HepG2 (cell line): ENCODE results near the gene ATP9A. TPM values are rescaled to one million over a fixed set of nuclear protein-coding genes. Genes with fewer than 3 reads are reported as not detected.
A peak's percentile ranks its signal among the peaks of the same experiment; 100 is the strongest.

Source experiments
- CBX1 ChIP-seq: IDR thresholded peaks from one replicate; pipeline ENCODE4 v1.6.1; 2016; ENCODE audit warnings: antibody characterized with exemption, low read depth
- CCDC6 ChIP-seq: sonication (generic); formaldehyde crosslinking; IDR thresholded peaks from 2 replicates; pipeline ENCODE4 v1.8.1; 2022; ENCODE audit warnings: mild to moderate bottlenecking, missing genetic modification reagents, moderate library complexity
- CEBPG ChIP-seq: IDR thresholded peaks from 2 replicates; pipeline ENCODE4 v1.6.1; 2016
- DNMT1 ChIP-seq: sonication (generic); formaldehyde crosslinking; IDR thresholded peaks from 2 replicates; pipeline ENCODE4 v1.5.1; 2020; ENCODE audit warnings: mild to moderate bottlenecking, missing genetic modification reagents
- GTF3A ChIP-seq: sonication (generic); formaldehyde crosslinking; conservative IDR thresholded peaks from 2 replicates; pipeline ENCODE4 v1.4.0; 2020; ENCODE audit warnings: mild to moderate bottlenecking, missing genetic modification reagents
- HES4 ChIP-seq: sonication (generic); formaldehyde crosslinking; IDR thresholded peaks from 2 replicates; pipeline ENCODE4 v1.9.0; 2021; ENCODE audit warnings: mild to moderate bottlenecking, missing genetic modification reagents, borderline replicate concordance
- ISX ChIP-seq: sonication (generic); formaldehyde crosslinking; conservative IDR thresholded peaks from 2 replicates; pipeline ENCODE4 v1.5.0; 2020; ENCODE audit warnings: missing genetic modification reagents
- JUN ChIP-seq: sonication (generic); formaldehyde crosslinking; IDR thresholded peaks from 2 replicates; pipeline ENCODE4 v1.4.0; 2020; ENCODE audit warnings: mild to moderate bottlenecking, missing genetic modification reagents
- MXI1 ChIP-seq: IDR thresholded peaks from 3 replicates; pipeline ENCODE4 v1.6.1; 2012; ENCODE audit warnings: low read depth, low read length, inconsistent platforms, borderline replicate concordance
- NCOA5 ChIP-seq: sonication (generic); formaldehyde crosslinking; IDR thresholded peaks from 2 replicates; pipeline ENCODE4 v1.4.0; 2020; ENCODE audit warnings: missing genetic modification reagents
- NRL ChIP-seq: sonication (generic); formaldehyde crosslinking; IDR thresholded peaks from 2 replicates; pipeline ENCODE4 v1.5.0; 2020; ENCODE audit warnings: missing genetic modification reagents, mild to moderate bottlenecking, moderate library complexity, borderline replicate concordance
- RELA ChIP-seq: sonication (generic); formaldehyde crosslinking; IDR thresholded peaks from 2 replicates; pipeline ENCODE4 v1.4.0; 2020; ENCODE audit warnings: missing genetic modification reagents
- SIX1 ChIP-seq: sonication (generic); formaldehyde crosslinking; IDR thresholded peaks from 2 replicates; pipeline ENCODE4 v1.4.0; 2020; ENCODE audit warnings: missing genetic modification reagents, borderline replicate concordance
- STAT5B ChIP-seq: sonication (generic); formaldehyde crosslinking; IDR thresholded peaks from 2 replicates; pipeline ENCODE4 v1.4.0; 2020; ENCODE audit warnings: missing genetic modification reagents
- ZFP36L2 ChIP-seq: sonication (generic); formaldehyde crosslinking; IDR thresholded peaks from 2 replicates; pipeline ENCODE4 v1.4.0; 2020; ENCODE audit warnings: missing genetic modification reagents
- ZFP37 ChIP-seq: sonication (generic); formaldehyde crosslinking; IDR thresholded peaks from 2 replicates; pipeline ENCODE4 v1.4.0; 2020; ENCODE audit warnings: missing genetic modification reagents, borderline replicate concordance
- ZNF367 ChIP-seq: sonication (generic); formaldehyde crosslinking; IDR thresholded peaks from 2 replicates; pipeline ENCODE4 v1.4.0; 2020; ENCODE audit warnings: missing genetic modification reagents, borderline replicate concordance
- ZNF383 ChIP-seq: sonication (generic); formaldehyde crosslinking; IDR thresholded peaks from 2 replicates; pipeline ENCODE4 v1.4.0; 2020; ENCODE audit warnings: missing genetic modification reagents, mild to moderate bottlenecking, borderline replicate concordance
- ZNF589 ChIP-seq: sonication (generic); formaldehyde crosslinking; conservative IDR thresholded peaks from 2 replicates; pipeline ENCODE4 v1.8.0; 2022; ENCODE audit warnings: mild to moderate bottlenecking, moderate library complexity, missing genetic modification reagents
- ZNF713 ChIP-seq: sonication (generic); formaldehyde crosslinking; IDR thresholded peaks from 2 replicates; pipeline ENCODE4 v1.4.0; 2020; ENCODE audit warnings: mild to moderate bottlenecking, missing genetic modification reagents
- ZNF790 ChIP-seq: sonication (generic); formaldehyde crosslinking; IDR thresholded peaks from 2 replicates; pipeline ENCODE4 v1.8.0; 2022; ENCODE audit warnings: missing genetic modification reagents, mild to moderate bottlenecking, borderline replicate concordance
- polyA plus RNA-seq, 8 experiments: library from polyadenylated mRNA; depleted of rRNA in 3 of 8; stranded (reverse) in 7 of 8; unstranded in 1 of 8; fragments of >200 nt; fragmentation: Illumina TruSeq in 4 of 8; extraction: Trizol in 4 of 8; gene quantifications; 2 replicates each; pipeline versions ENCODE4 v1.2.1 to v1.2.3, GENCODE V29; 2011 to 2016; ENCODE audit warnings: low read depth in 4 of 8, missing spikeins in 1 of 8, mixed read lengths in 1 of 8; ENCODE audit not compliant: insufficient read depth in 1 of 8
- total RNA-seq, 5 experiments: library from RNA; depleted of rRNA; stranded (reverse); fragments of >200 nt; fragmentation: Illumina TruSeq; extraction: Trizol; gene quantifications; 2 replicates each; pipeline ENCODE4 v1.2.3, GENCODE V29; 2016; ENCODE audit warnings: low read depth in 1 of 5
- TF ChIP-seq, protein P1 (sequence below): IDR thresholded peaks from 2 replicates; pipeline ENCODE4 v1.6.1; 2016
- TF ChIP-seq, protein P2 (sequence below): sonication (generic); formaldehyde crosslinking; IDR thresholded peaks from 2 replicates; pipeline ENCODE4 v1.5.1; 2020; ENCODE audit warnings: missing genetic modification reagents, mild to moderate bottlenecking, borderline replicate concordance
- TF ChIP-seq, protein P3 (sequence below): sonication (generic); formaldehyde crosslinking; IDR thresholded peaks from 2 replicates; pipeline ENCODE4 v1.5.1; 2020; ENCODE audit warnings: mild to moderate bottlenecking, missing genetic modification reagents, moderate library complexity
- TF ChIP-seq, protein P4 (sequence below): sonication (generic); formaldehyde crosslinking; conservative IDR thresholded peaks from 2 replicates; pipeline ENCODE4 v1.4.0; 2020; ENCODE audit warnings: missing genetic modification reagents

Gene ATP9A
- total and polyA plus RNA-seq, 2 of the 13 experiments (the other 11 are each of a cell fraction or from before 2014, with no cell fraction given) = 11.8 to 18.5 TPM

DNA sequence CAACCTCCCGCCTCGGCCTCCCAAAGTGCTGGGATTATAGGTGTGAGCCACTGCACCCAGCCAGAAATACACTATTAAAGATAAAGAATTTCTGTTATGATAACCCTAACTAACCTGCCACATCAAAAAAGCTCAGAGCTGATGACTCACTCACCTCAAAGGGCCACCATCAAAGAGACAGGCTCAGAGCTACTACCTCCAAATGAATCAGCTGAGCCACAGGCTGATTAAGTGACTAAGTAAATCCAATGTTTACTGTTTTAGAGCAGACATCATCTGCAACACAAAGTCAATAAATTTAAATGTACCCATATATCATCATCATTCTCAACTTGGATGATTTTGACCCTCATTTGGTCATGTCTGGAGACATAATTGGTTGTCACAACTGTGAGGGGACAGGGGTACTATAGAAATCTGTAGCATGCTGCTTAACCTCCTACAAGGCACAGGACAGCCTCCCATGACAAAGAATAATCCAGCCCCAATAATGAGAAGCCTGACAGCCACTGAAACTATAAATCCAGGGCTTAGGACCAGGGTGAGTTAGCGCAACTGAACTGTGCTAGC is 106.5 kb downstream of the ATP9A start (continued):
- no peak for TF ChIP-seq NRL (CRISPR knock-in tag)
- no peak for TF ChIP-seq ZNF383
- no peak for TF ChIP-seq ZNF790
- TF ChIP-seq ZFP37 (CRISPR knock-in tag) = no peak
- no peak for TF ChIP-seq HES4 (CRISPR knock-in tag)
- TF ChIP-seq ZNF589 = 0 out of 2 replicates have a peak, but pooled peaks have one; percentile 26
- no peak for TF ChIP-seq RELA
- no peak for TF ChIP-seq ZNF367 (CRISPR knock-in tag)
- TF ChIP-seq CEBPG (CRISPR knock-in tag) = no peak
- TF ChIP-seq ZNF713 (CRISPR knock-in tag) = no peak
- no peak for TF ChIP-seq CCDC6 (CRISPR knock-in tag)
- TF ChIP-seq DNMT1 (CRISPR knock-in tag) = no peak
- TF ChIP-seq, protein P1, sequence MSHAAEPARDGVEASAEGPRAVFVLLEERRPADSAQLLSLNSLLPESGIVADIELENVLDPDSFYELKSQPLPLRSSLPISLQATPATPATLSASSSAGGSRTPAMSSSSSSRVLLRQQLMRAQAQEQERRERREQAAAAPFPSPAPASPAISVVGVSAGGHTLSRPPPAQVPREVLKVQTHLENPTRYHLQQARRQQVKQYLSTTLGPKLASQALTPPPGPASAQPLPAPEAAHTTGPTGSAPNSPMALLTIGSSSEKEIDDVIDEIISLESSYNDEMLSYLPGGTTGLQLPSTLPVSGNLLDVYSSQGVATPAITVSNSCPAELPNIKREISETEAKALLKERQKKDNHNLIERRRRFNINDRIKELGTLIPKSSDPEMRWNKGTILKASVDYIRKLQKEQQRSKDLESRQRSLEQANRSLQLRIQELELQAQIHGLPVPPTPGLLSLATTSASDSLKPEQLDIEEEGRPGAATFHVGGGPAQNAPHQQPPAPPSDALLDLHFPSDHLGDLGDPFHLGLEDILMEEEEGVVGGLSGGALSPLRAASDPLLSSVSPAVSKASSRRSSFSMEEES = peak; percentile 85
- no peak for TF ChIP-seq ZFP36L2 (CRISPR knock-in tag)
- no peak for TF ChIP-seq GTF3A (CRISPR knock-in tag)
- TF ChIP-seq, protein P2, sequence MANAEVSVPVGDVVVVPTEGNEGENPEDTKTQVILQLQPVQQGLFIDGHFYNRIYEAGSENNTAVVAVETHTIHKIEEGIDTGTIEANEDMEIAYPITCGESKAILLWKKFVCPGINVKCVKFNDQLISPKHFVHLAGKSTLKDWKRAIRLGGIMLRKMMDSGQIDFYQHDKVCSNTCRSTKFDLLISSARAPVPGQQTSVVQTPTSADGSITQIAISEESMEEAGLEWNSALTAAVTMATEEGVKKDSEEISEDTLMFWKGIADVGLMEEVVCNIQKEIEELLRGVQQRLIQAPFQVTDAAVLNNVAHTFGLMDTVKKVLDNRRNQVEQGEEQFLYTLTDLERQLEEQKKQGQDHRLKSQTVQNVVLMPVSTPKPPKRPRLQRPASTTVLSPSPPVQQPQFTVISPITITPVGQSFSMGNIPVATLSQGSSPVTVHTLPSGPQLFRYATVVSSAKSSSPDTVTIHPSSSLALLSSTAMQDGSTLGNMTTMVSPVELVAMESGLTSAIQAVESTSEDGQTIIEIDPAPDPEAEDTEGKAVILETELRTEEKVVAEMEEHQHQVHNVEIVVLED = no peak
- TF ChIP-seq SIX1 = peak; percentile 81; the same call in 1 of the 2 replicates
- no peak for TF ChIP-seq ISX (CRISPR knock-in tag)
- TF ChIP-seq STAT5B (CRISPR knock-in tag) = no peak
- TF ChIP-seq, protein P3, sequence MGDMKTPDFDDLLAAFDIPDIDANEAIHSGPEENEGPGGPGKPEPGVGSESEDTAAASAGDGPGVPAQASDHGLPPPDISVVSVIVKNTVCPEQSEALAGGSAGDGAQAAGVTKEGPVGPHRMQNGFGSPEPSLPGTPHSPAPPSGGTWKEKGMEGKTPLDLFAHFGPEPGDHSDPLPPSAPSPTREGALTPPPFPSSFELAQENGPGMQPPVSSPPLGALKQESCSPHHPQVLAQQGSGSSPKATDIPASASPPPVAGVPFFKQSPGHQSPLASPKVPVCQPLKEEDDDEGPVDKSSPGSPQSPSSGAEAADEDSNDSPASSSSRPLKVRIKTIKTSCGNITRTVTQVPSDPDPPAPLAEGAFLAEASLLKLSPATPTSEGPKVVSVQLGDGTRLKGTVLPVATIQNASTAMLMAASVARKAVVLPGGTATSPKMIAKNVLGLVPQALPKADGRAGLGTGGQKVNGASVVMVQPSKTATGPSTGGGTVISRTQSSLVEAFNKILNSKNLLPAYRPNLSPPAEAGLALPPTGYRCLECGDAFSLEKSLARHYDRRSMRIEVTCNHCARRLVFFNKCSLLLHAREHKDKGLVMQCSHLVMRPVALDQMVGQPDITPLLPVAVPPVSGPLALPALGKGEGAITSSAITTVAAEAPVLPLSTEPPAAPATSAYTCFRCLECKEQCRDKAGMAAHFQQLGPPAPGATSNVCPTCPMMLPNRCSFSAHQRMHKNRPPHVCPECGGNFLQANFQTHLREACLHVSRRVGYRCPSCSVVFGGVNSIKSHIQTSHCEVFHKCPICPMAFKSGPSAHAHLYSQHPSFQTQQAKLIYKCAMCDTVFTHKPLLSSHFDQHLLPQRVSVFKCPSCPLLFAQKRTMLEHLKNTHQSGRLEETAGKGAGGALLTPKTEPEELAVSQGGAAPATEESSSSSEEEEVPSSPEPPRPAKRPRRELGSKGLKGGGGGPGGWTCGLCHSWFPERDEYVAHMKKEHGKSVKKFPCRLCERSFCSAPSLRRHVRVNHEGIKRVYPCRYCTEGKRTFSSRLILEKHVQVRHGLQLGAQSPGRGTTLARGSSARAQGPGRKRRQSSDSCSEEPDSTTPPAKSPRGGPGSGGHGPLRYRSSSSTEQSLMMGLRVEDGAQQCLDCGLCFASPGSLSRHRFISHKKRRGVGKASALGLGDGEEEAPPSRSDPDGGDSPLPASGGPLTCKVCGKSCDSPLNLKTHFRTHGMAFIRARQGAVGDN = no peak
- TF ChIP-seq MXI1 = no peak
- TF ChIP-seq, protein P4, sequence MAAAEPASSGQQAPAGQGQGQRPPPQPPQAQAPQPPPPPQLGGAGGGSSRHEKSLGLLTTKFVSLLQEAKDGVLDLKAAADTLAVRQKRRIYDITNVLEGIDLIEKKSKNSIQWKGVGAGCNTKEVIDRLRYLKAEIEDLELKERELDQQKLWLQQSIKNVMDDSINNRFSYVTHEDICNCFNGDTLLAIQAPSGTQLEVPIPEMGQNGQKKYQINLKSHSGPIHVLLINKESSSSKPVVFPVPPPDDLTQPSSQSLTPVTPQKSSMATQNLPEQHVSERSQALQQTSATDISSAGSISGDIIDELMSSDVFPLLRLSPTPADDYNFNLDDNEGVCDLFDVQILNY (CRISPR knock-in tag) = no peak
- peak; percentile 96 for TF ChIP-seq JUN (CRISPR knock-in tag)
- no peak for TF ChIP-seq NCOA5 (CRISPR knock-in tag)
- TF ChIP-seq CBX1 = no peak
